ENCODE data around the gene MRC1. TPM values are rescaled to one million over a fixed set of nuclear protein-coding genes. Genes with fewer than 3 reads are reported as not detected.
A peak's percentile ranks its signal among the peaks of the same experiment; 100 is the strongest.

The MRC1 gene
- total and polyA plus RNA-seq, 9 of the 15 experiments (the other 6 are each of a cell fraction or from before 2014, with no cell fraction given) = 0.01 to 0.20 (median 0.03) TPM; not detected in 5

GRCh38 chr10:17867056-17867455 lies 57.9 kb downstream of the MRC1 start:
- Histone ChIP-seq H4K20me1 (replicated peaks; ENCODE audit: control insufficient read depth, insufficient read depth, low read length) (no peaks in the 10 kb centered on the region), H3K4me3 (no peak overlapping the region), H3K9ac (ENCODE audit: insufficient read depth in 1 of 2, low read depth in 2 of 2, low read length in 2 of 2) (no peak overlapping the region), H3K27me3 (ENCODE audit: control insufficient read depth in 2 of 2, insufficient read depth in 2 of 2, low read length in 2 of 2) (peaks cover 6 to 14% of the 10 kb centered on the region in 2 experiments; a peak in 4 of 5 replicates), H3K4me1 (replicated peaks in 1 of 2; ENCODE audit: control insufficient read depth in 2 of 2, insufficient read depth in 2 of 2, low read length in 2 of 2) (no peaks in the 10 kb centered on the region), H3K79me2 (ENCODE audit: control insufficient read depth, insufficient read depth, low read length) (no peaks in the 10 kb centered on the region), H3K36me3 (ENCODE audit: control insufficient read depth, insufficient read depth, low read length) (no peaks in the 10 kb centered on the region), H3K27ac (ENCODE audit: extremely low read depth, low read depth, low read length) (no peak overlapping the region), H3K9me3 (replicated peaks; ENCODE audit: control insufficient read depth, insufficient read depth, low read depth, low read length) (no peaks in the 10 kb centered on the region), H2AFZ (ENCODE audit: low read depth, low read length) (no peak overlapping the region), H3K4me2 (ENCODE audit: insufficient read depth, low read length) (no peak overlapping the region), H3K9me1 (ENCODE audit: control insufficient read depth, insufficient read depth, low read length) (no peaks in the 10 kb centered on the region)
- ATAC-seq (no peak), DNase-seq (ENCODE audit: extremely low read depth in 1 of 4, low spot score in 3 of 4) (no peak), FAIRE-seq (no peak)
- intact Hi-C loops (cut with micrococcal nuclease) (no loop called here), in situ Hi-C loops (cut with MboI) (loop anchor here (25.0 kb wide), 2 partner anchors 580 to 1030 kb away; no protein-coding TSS in a partner anchor)
- POLR2A ChIA-PET = interaction anchor here (0.7 kb wide), 1 partner anchor 9 kb away, joined by 3 read pairs; no protein-coding TSS in a partner anchor
- no TSS peak for BruUV-seq (replicated peaks)
- 8% methylated on average over 2 of the region's 2 CpGs for WGBS (ENCODE audit: insufficient coverage, low coverage, missing lambda C conversion rate)
- CTCF ChIA-PET (ENCODE audit: low intra/inter-chr PET ratio) = no interaction called here
- TF ChIP-seq E2F3 (CRISPR knock-in tag; IDR thresholded peaks at IDR 0.05) (no peak), EHMT2 (IDR thresholded peaks at IDR 0.05) (0 out of 2 replicates have a peak, but pooled peaks have one; percentile 6), REST (IDR thresholded peaks at IDR 0.05; ENCODE audit: borderline replicate concordance) (no peak), REST (CRISPR knock-in tag; IDR thresholded peaks at IDR 0.05; ENCODE audit: low read depth) (no peak), OTX1 (CRISPR knock-in tag; IDR thresholded peaks at IDR 0.05) (0 out of 2 replicates have a peak, but pooled peaks have one; percentile 27), ZSCAN32 (CRISPR knock-in tag; IDR thresholded peaks at IDR 0.05) (no peak), LCOR (CRISPR knock-in tag; IDR thresholded peaks at IDR 0.05) (no peak), SNIP1 (IDR thresholded peaks at IDR 0.05; ENCODE audit: low read depth) (no peak)
- TF ChIP-seq, protein P1, sequence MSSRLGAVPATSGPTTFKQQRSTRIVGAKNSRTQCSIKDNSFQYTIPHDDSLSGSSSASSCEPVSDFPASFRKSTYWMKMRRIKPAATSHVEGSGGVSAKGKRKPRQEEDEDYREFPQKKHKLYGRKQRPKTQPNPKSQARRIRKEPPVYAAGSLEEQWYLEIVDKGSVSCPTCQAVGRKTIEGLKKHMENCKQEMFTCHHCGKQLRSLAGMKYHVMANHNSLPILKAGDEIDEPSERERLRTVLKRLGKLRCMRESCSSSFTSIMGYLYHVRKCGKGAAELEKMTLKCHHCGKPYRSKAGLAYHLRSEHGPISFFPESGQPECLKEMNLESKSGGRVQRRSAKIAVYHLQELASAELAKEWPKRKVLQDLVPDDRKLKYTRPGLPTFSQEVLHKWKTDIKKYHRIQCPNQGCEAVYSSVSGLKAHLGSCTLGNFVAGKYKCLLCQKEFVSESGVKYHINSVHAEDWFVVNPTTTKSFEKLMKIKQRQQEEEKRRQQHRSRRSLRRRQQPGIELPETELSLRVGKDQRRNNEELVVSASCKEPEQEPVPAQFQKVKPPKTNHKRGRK (tag; IDR thresholded peaks at IDR 0.05) = 0 out of 2 replicates have a peak, but pooled peaks have one; percentile 46
- TF ChIP-seq, protein P2, sequence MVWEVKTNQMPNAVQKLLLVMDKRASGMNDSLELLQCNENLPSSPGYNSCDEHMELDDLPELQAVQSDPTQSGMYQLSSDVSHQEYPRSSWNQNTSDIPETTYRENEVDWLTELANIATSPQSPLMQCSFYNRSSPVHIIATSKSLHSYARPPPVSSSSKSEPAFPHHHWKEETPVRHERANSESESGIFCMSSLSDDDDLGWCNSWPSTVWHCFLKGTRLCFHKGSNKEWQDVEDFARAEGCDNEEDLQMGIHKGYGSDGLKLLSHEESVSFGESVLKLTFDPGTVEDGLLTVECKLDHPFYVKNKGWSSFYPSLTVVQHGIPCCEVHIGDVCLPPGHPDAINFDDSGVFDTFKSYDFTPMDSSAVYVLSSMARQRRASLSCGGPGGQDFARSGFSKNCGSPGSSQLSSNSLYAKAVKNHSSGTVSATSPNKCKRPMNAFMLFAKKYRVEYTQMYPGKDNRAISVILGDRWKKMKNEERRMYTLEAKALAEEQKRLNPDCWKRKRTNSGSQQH (CRISPR knock-in tag; IDR thresholded peaks at IDR 0.05) = peak; percentile 49; the same call in 1 of the 2 replicates
- TF ChIP-seq, protein P3, sequence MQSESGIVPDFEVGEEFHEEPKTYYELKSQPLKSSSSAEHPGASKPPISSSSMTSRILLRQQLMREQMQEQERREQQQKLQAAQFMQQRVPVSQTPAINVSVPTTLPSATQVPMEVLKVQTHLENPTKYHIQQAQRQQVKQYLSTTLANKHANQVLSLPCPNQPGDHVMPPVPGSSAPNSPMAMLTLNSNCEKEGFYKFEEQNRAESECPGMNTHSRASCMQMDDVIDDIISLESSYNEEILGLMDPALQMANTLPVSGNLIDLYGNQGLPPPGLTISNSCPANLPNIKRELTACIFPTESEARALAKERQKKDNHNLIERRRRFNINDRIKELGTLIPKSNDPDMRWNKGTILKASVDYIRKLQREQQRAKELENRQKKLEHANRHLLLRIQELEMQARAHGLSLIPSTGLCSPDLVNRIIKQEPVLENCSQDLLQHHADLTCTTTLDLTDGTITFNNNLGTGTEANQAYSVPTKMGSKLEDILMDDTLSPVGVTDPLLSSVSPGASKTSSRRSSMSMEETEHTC (IDR thresholded peaks at IDR 0.05) = no peak

Measured in K562 (cell line).